NCI-H2227 (cell line): Measurements from ENCODE around the gene FGD2.

Experiments used
- DNase-seq: peaks from one replicate; lab custom pipeline; 2025; ENCODE audit not compliant: unreplicated experiment; lab: John Stamatoyannopoulos, UW

FGD2 gene

DNA sequence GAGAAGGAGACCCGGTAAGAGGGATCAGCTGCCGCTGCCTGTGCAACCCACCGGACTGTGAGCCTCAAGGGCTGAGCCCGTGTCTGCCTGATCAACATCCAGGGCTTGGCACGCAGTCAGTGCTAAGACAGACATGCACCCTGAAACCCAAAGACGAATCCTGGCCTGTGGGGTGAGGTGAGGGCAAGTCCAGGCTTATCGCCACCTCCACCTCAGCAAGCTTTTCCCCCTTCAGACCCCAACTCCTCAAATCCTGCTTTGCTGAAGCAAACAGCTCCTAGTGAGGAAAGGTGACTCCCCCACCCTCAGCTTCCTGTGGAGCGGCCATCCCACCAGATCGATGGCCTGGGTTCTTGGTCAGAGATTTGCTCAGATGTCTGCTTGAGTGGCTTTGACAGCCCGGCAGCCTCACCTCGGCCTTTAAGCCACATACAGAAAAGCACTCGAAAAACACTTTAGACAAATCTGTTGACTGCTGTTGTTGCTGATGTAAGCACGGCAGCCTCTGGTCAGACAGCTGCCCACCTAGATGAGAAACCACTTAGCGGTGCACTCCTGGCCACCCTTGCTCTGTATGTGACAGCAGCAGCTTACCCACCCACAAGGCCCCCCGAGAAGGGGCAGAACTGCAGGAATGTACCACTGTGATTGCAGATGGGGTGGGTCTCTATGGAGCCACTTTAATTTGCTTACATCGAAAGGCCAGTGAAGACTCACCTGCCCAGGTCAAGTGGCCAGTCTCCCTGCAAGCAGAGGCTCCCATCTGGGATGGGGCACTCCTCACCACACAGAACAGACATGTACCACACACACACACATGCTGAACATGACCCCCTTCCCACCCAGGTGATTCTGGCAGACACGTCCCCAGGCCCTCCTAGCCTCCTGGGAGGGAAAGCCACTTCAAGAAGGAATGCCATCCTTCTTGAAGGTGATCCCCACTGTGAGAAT lies 34.3 kb upstream of the FGD2 start:
- DNase-seq, result peak; percentile 31

DNA sequence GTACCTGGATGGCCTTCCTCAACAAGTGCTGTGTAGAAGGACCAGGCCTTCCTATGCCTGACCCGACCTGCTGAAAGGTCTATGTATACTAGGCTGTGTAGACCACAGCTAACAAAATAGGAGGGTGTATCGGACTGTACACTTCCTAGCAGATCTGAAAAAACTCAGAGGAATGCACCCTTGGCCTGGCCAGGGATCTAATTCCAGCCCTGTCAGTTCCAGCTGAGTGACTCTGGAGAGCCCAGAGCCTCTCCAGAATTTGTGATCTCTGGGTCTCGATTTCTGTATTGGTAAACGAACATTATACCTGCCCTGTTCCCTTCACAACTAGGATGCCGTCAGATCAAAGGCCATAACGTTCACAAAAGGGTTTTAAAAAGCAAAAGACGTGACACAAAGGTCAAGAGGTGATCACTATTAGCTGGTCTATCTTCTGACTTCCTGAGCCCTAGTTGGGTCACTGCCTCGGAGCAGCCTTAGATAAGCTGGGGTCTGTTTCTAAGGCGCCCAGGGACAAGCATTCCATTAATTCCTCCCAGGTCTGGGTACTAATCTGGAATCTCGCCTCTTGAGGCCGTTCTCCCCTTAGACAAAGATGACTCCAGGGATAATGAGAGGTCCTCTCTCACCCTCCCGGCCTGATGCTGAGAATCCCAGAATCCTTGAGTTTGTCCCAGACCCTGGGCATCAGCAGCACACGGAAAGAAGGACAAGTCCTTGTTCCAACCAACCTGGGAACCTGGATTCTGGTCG lies 33.4 kb upstream of the FGD2 start:
- no peak for DNase-seq

- DNase-seq, result no peak
These were observed 32.3 kb upstream of the FGD2 start for GRCh38 chr6:36973190-36973589.

GRCh38 chr6:36973647-36974046 lies 31.8 kb upstream of the FGD2 start:
- DNase-seq, result no peak

DNA sequence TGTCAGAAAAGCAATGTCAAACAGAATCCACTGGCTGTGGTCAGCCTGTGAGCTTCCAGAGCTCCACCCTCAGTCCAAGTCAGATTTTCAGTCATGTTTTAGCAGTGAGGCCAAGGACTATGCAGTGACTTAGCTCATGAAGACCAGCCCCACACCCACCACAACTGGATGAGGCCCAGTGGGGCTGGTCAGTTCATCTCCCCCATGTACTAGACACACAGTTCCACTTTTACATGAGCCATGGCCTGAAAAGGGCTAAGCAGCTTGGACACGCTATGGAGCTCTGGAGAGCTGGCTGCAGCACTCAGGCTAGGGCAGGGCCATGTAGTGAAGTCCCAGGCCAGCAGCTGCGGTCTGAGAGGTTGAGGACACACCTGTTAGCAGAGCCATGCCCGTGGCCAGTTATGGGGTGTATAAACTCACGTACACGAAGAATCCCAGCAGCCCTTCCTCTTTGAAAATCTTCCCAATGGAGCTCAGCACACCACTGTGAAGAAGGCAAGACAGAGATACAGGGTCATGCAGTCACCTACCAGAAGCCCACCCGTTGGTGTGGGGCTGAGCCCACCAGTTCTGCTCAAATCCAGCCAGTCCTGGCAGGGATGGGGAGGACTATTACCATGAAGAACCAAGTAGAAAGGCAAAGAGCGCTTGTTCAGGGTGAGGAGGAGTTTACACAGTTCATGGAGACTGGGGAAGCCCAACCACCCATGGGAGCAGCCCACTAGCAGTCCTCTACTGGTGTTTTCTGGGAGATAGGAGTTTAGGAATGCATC lies 30.0 kb upstream of the FGD2 start:
- no peak for DNase-seq

- no peak for DNase-seq
These were observed 29.5 kb upstream of the FGD2 start for GRCh38 chr6:36976007-36976264.

GRCh38 chr6:36976509-36976908 lies 28.9 kb upstream of the FGD2 start:
- no peak for DNase-seq

DNA sequence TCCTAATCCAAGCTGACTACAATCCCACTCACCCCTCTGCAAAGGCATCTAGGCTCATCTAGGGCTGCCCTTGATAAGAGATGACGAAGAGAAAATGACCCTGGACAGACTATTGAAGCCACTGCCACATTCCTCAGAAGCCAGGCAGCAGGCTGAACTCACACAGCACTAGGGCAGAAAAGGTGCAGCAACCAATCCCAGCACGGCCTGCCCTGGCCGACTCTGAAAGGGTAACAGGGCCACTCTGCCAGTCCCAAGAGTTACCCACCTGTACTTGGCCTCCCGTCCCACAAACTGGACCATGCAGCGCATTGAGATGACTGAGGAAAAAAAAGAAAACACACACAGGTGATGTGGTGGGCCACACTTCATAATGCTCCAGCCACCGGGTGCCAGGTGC lies 28.5 kb upstream of the FGD2 start:
- DNase-seq, result no peak

DNA sequence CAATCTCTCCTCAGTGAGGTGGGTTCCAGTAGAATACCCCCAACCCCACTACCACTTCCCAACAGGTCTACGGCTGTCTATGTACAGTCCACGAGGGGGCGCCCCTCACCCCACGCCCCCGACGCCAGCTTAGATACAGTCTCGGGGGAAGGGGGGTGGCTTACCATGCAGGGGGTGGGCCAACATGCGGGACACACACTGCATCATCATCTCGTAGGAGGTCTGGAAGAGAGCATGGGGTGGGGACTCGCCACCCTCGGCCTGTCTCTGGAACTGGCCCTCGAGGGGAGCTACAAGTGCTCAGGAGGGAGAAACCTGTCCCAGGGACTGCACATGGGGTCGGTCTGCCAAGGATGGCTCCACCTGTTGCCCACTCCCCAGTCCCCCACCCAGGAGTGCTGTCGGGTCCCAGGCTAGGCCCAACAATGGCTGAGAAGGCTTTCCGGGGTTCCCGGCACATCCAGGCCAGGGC lies 27.9 kb upstream of the FGD2 start:
- peak; percentile 35 for DNase-seq

DNA sequence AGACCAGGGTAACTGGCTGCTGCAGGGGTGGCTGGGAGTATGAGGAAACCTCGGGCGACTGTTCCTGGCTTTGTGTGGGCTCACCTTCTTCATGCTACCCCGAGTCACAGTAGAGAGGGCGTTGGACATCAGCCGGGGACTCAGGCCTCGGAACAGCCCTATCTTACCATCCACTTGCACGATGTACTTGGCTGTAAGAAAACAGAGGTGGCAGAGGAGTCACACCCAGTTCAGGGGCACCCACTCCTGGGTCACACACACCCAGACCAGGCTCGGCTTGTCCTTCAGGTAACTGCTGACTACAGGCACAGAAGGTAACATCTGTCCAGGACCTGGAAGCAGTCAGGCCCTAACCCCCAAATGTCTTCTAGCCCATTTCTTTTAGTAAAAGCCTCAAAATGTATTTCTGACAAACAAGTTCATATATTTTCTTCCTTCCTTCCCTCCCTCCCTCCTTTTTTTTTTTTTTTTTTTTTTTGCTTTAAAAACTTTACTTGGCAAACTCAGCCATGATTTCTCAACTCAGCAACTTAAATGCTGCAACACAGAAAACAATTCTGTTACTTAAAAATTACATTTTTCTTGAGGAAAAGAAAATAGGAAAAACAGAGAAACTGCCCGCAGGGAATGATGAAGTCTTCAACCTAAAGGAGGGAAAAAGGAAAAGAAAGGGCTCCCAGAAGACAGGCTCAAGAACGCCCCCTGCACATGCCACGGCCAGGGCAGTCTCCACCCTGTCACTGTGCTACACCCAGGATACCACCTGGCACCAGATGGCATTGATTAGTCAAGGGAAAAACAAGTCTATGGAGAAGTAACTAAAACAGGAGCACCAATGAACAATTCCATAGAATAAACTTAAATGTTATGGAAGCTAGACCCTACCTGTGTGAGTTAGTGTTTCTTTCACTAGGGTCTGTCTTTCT lies 26.8 kb upstream of the FGD2 start:
- no peak for DNase-seq

DNA sequence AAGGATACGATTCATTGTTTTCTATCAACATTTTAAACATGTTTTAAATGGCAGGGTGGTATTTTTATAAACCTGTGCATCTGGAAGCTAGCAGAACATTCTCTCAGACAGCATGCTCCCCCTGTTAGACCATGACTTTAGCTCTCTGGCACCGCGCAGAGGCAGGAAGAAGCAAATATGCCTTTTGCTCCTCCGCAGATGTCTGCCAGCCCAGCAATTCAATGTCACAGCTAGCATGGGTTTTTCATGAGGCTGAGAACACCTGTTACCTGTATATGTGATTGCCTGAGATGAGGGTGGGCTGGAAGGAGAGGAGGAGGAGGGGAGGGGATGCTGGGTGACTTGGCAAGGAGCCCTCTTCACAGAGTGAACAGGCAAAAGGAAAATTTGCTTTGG lies 26.1 kb upstream of the FGD2 start:
- peak; percentile 69 for DNase-seq

DNA sequence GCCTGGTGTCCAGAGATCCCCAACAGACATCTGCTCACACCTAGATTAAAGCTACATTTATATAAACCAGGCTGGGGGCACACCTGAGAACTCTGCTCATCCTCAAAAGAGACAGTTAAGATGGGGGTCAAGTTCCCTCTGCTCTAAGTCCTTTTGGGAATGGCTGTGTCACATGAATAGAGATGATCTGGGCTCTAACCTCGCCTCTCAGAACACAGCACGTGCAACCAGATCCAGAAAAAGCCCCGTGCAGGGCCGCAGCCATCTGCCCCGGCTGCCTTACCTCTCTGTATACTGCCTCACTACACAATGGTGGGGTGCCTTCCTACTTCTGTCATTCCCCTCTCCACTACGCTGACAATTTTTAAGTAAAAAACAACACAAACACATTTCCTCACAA lies 25.3 kb upstream of the FGD2 start:
- no peak for DNase-seq

GRCh38 chr6:36980876-36981619 lies 24.4 kb upstream of the FGD2 start:
- DNase-seq, result no peak

DNA sequence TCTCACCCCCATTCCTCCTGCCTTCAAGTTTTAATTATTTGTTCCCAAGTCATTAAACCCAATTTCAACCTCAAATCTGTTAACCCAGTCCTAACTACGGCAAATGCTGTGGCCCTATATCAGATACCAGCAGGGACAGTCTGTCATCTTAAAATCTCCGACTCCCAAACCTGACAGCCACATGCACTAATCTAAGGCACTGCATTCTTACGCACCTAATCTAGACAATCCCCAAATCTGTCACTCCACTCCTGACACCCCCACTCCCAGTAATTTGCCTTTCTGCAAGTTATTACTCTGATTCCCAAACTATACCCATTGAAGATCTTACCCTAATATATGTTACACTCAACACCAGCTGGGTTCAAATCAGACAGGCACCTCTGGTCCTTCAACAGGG lies 21.9 kb upstream of the FGD2 start:
- DNase-seq, result no peak

DNA sequence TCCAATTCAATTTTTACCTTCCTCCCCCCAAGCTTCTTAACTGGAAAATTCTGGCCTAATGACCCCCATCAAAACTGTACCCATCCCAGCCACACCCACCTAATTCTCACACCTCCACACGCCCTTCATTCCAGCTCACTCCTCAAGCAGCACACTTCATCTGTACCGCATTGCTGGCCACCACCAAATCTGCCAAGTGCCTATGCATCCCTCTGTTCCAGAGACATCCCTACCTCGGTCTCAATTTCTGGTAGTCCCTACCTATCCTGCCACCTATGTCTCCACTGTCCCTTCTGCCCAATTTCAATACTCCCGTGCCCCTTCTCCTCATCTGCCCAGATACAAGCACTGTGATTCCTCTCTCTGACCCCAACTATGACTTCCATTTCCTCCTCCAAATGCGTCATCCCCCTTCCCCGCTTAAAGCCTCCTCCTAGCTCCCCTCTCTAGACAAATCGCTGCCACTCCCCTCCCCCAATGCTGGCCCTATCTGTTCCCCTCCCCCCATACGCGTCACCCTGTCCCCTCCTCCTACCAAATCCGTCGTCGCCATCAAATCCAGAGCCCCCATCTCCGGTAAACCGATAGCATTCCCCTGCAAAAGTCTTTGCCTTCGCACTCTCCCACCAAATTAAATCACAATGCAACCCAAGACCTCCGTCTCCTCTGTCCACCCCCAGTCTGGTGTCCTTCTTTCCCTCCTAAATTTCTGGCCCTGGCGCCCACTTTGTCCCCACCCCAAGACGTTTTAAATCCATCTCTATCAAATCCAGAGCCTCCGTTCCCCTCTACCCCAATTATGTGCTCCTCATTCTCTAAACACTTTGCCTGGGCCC lies 20.7 kb upstream of the FGD2 start:
- DNase-seq, result peak; percentile 73

DNA sequence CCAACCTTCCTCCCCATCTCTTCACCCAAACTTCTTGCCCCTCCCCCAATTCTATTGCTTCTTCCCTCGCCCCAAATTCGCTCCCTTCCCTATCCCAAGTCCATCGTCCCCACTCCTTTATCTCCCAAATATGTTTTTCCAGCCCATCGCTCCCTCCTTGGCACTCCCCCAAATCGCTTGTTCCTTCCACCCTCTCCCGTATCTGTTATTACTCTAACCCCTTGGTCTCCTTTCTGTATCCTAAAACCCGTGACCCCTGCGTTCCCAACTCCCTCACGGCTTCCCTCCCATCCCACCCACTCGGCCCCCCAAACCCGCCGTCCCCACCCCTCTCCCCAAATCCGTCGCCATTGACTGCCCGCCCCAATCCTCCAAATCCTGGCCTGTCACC lies 20.0 kb upstream of the FGD2 start:
- DNase-seq, result no peak

DNA sequence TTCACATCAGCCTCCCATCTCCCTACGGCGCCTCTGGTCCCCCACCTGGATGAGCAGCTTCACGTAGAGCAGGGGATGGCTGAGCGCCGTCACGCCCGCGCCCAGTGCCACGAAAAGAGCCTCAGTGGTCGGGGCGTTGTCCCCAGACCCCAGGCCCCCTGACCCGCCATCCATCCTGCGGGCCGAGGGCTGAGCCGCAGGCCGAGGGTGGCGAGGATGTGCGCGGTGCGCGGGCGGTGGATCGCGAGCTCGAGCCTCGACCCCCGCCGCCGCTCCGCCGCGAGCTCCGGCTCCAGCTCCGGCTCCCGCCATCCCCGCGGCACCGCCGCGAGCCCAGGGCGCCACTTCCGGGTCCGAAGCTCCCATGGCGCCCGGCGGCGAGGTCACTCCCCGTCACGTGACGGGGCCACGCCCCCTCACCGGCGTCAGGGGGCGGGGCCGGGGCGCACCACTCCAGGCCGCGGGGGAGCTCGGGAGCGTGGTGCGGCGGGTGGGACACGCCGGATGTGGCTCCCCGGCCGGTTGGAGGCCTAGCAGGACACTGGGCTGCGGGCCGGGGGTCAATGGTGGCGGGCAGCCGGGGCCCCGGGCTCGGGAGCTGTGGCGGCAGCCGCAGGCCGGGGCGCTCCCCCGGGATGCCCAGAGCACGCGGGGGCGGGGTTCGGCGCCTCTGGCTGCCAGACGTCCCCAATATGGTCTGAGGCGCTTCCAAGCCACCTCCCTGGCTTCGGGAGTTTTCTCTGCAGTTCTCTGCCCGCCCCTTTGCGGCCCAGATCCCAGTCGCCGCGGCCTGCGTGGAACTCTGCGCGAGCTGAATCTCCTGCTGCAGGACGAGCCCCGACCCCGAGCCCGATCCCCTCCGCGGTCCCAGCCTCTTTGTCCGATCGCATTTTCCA lies 19.4 kb upstream of the FGD2 start, which contains the start of gene MTCH1:
Gene MTCH1, minus strand, starts transcription at position 389 of the 896 bp plus-strand sequence. Its CDS starts 23 bp downstream, at position 366.
- DNase-seq, result peak; percentile 95

DNA sequence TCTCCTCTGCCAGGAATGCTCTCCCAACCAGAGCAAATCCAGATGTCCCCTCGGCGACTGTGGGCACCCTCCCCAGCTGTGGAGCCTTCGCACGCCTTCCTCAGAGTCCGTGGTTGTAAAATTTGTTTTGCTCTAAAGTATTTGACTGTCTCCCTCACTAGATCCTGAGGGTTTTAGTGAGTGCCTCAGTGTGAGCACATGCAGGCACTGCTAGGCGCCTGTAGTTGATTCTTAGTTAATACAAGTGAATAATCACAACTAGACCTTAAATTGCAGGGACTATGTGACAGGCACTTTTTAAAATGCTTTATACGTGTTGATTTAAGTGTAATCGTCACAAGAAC lies 18.8 kb upstream of the FGD2 start:
- DNase-seq, result no peak
